Measurements from ENCODE around the gene KLHL6. TPM values are rescaled to one million over a fixed set of nuclear protein-coding genes. Genes with fewer than 3 reads are reported as not detected.

The KLHL6 gene
- total and polyA plus RNA-seq, 2 of the 13 experiments (the other 11 are each of a cell fraction or from before 2014, with no cell fraction given), result not detected

GRCh38 chr3:183558495-183558894 lies 3.0 kb upstream of the KLHL6 start:
- POLR2A ChIA-PET, result no interaction called here
- Histone ChIP-seq H3K27ac (ENCODE audit: extremely low read length, insufficient read depth, low read length) (no peak overlapping the region), H3K4me1 (ENCODE audit: insufficient read depth, low read length) (peaks cover under 1% of the 10 kb centered on the region; the same call in 1 of the 2 replicates), H3K36me3 (replicated peaks in 1 of 2; ENCODE audit: control insufficient read depth in 1 of 2, insufficient read depth in 2 of 2, low read length in 2 of 2) (no peaks in the 10 kb centered on the region), H3K4me2 (ENCODE audit: low read depth, low read length) (no peak overlapping the region), H3K9ac (ENCODE audit: insufficient read depth, low read depth, low read length) (no peak overlapping the region), H3K27me3 (ENCODE audit: control insufficient read depth in 1 of 2, insufficient read depth in 2 of 2, low read length in 2 of 2) (no peaks in the 10 kb centered on the region), H4K20me1 (ENCODE audit: insufficient read depth, low read length) (no peaks in the 10 kb centered on the region), H2AFZ (ENCODE audit: low read length) (no peak overlapping the region), H3K79me2 (ENCODE audit: insufficient read depth, low read length) (no peaks in the 10 kb centered on the region), H3K4me3 (replicated peaks in 1 of 3; ENCODE audit: insufficient read depth in 1 of 3, low read depth in 2 of 3, low read length in 3 of 3) (no peak overlapping the region), H3K9me3 (ENCODE audit: low read length) (no peaks in the 10 kb centered on the region)
- in situ Hi-C loops (cut with HindIII; ENCODE audit: extremely low pct_ligation_motif_present, low pct_unique_long_range_greater_than_20kb) (no loop called here), intact Hi-C loops (cut with micrococcal nuclease; ENCODE audit: unreplicated experiment) (no loop called here)
- BruUV-seq (replicated peaks), result no TSS peak
- 29% methylated on average over 8 of the region's 8 CpGs for WGBS (ENCODE audit: low lambda C conversion rate)
- DNase-seq (ENCODE audit: low spot score) (no peak), FAIRE-seq (no peak), ATAC-seq (no peak)
- TF ChIP-seq MED1 (CRISPR knock-in tag; IDR thresholded peaks at IDR 0.05), result no peak
- no peak for TF ChIP-seq ZSCAN9 (CRISPR knock-in tag; IDR thresholded peaks at IDR 0.05; ENCODE audit: borderline replicate concordance)
- no peak for TF ChIP-seq MBNL3 (CRISPR knock-in tag; conservative IDR thresholded peaks at IDR 0.05)
- TF ChIP-seq CCDC6 (CRISPR knock-in tag; IDR thresholded peaks at IDR 0.05), result no peak
- TF ChIP-seq ZNF230 (CRISPR knock-in tag; IDR thresholded peaks at IDR 0.05), result no peak
- no peak for TF ChIP-seq TBP (CRISPR knock-in tag; IDR thresholded peaks at IDR 0.05)
- no peak for TF ChIP-seq ZFP1 (CRISPR knock-in tag; IDR thresholded peaks at IDR 0.05)
- TF ChIP-seq PATZ1 (CRISPR knock-in tag; IDR thresholded peaks at IDR 0.05), result no peak
- TF ChIP-seq AKAP8 (CRISPR knock-in tag; IDR thresholded peaks at IDR 0.05), result no peak
- no peak for TF ChIP-seq NFKBIZ (CRISPR knock-in tag; IDR thresholded peaks at IDR 0.05)
- no peak for TF ChIP-seq ZBTB8A (CRISPR knock-in tag; IDR thresholded peaks at IDR 0.05; ENCODE audit: borderline replicate concordance, low read depth)
- no peak for TF ChIP-seq HHEX (CRISPR knock-in tag; IDR thresholded peaks at IDR 0.05)
- no peak for TF ChIP-seq ZNF563 (CRISPR knock-in tag; IDR thresholded peaks at IDR 0.05)
- TF ChIP-seq RFX3 (CRISPR knock-in tag; IDR thresholded peaks at IDR 0.05), result no peak
- no peak for TF ChIP-seq PAWR (CRISPR knock-in tag; IDR thresholded peaks at IDR 0.05; ENCODE audit: borderline replicate concordance)
- no peak for TF ChIP-seq KDM5A (IDR thresholded peaks at IDR 0.05; ENCODE audit: borderline replicate concordance, low read length)
- TF ChIP-seq MAFK (conservative IDR thresholded peaks at IDR 0.05 in 1 of 2, IDR thresholded peaks at IDR 0.05 in 1 of 2; ENCODE audit: low read length in 2 of 2), result no peak
- no peak for TF ChIP-seq TBX2 (CRISPR knock-in tag; IDR thresholded peaks at IDR 0.05; ENCODE audit: borderline replicate concordance)
- TF ChIP-seq NKX3-1 (CRISPR knock-in tag; IDR thresholded peaks at IDR 0.05), result no peak
- TF ChIP-seq PHF5A (CRISPR knock-in tag; IDR thresholded peaks at IDR 0.05; ENCODE audit: low read depth, unreplicated experiment), result no peak
- CTCF ChIA-PET (ENCODE audit: low intra/inter-chr PET ratio, low total read pairs), result no interaction called here

All from HepG2 (cell line).